ENCODE results near the gene SPDYA. TPM values are rescaled to one million over a fixed set of nuclear protein-coding genes. Genes with fewer than 3 reads are reported as not detected.

Gene SPDYA
- total RNA-seq, 1 donor from 2014 or later = 1.3 TPM

GRCh38 chr2:28870146-28870891 lies 59.7 kb downstream of the SPDYA start, which contains the start of gene TRMT61B:
Gene TRMT61B (minus strand): TSS chr2:28870309. CDS start chr2:28870277, 32 bp downstream.
- H4K20me1 ChIP-seq (ENCODE audit: insufficient read depth, low read length) = peaks cover 6% of the 10 kb centered on the region
- H2AFZ ChIP-seq (ENCODE audit: low read depth, low read length) = peak within 1 kb of the TSS; percentile 89
- no peaks in the 10 kb centered on the region for H3K27me3 ChIP-seq (ENCODE audit: insufficient read depth, low read length)
- TF ChIP-seq EZH2 (IDR thresholded peaks at IDR 0.05; ENCODE audit: insufficient read depth, low read length) (no peak), CTCF (IDR thresholded peaks at IDR 0.05; ENCODE audit: insufficient read depth, low read depth, low read length) (no peak)
- H3K27me3 Mint-ChIP-seq (ENCODE audit: low read depth, unreplicated experiment) = peaks cover 12% of the 10 kb centered on the region
- H3K4me2 ChIP-seq (ENCODE audit: low read length) = peak within 1 kb of the TSS; percentile 87
- H3K27ac ChIP-seq (ENCODE audit: low read depth, low read length) = peak within 1 kb of the TSS; percentile 82
- FAIRE-seq = no peak
- H3K36me3 ChIP-seq (ENCODE audit: insufficient read depth, low read length) = no peaks in the 10 kb centered on the region
- H3K4me3 Mint-ChIP-seq (ENCODE audit: unreplicated experiment) = peak within 1 kb of the TSS; percentile 100
- peaks cover 8% of the 10 kb centered on the region for H3K4me1 Mint-ChIP-seq (ENCODE audit: low read depth, unreplicated experiment)
- DNase-seq (ENCODE audit: low read depth) = peak; percentile 88
- H3K4me1 ChIP-seq (ENCODE audit: insufficient read depth, low read length) = peaks cover 9% of the 10 kb centered on the region
- peak within 1 kb of the TSS; percentile 95 for H3K4me3 ChIP-seq (ENCODE audit: insufficient read depth, low read depth, low read length)
- no peaks in the 10 kb centered on the region for H3K9me3 Mint-ChIP-seq (ENCODE audit: unreplicated experiment)
- no peaks in the 10 kb centered on the region for H3K9me3 ChIP-seq (ENCODE audit: insufficient read depth, low read depth, low read length)
- H3K79me2 ChIP-seq (ENCODE audit: insufficient read depth, low read length) = peaks cover 37% of the 10 kb centered on the region
- no peaks in the 10 kb centered on the region for H3K36me3 Mint-ChIP-seq (ENCODE audit: low read depth, unreplicated experiment)
- peak within 1 kb of the TSS; percentile 98 for H3K27ac Mint-ChIP-seq (ENCODE audit: unreplicated experiment)
- peak within 1 kb of the TSS; percentile 94 for H3K9ac ChIP-seq (ENCODE audit: low read length)

GRCh38 chr2:28871620-28872019 lies 61.0 kb downstream of the SPDYA start:
- Histone ChIP-seq H3K9me3 (ENCODE audit: insufficient read depth, low read depth, low read length) (no peaks in the 10 kb centered on the region), H4K20me1 (ENCODE audit: insufficient read depth, low read length) (peaks cover 6% of the 10 kb centered on the region), H3K36me3 (ENCODE audit: insufficient read depth, low read length) (no peaks in the 10 kb centered on the region), H3K27me3 (ENCODE audit: insufficient read depth, low read length) (peaks cover 2% of the 10 kb centered on the region), H2AFZ (ENCODE audit: low read depth, low read length) (no peak overlapping the region), H3K4me2 (ENCODE audit: low read length) (no peak overlapping the region), H3K27ac (ENCODE audit: low read depth, low read length) (no peak overlapping the region), H3K4me1 (ENCODE audit: insufficient read depth, low read length) (peaks cover 9% of the 10 kb centered on the region), H3K9ac (ENCODE audit: low read length) (no peak overlapping the region), H3K4me3 (ENCODE audit: insufficient read depth, low read depth, low read length) (no peak overlapping the region), H3K79me2 (ENCODE audit: insufficient read depth, low read length) (peaks cover 32% of the 10 kb centered on the region)
- no peak for DNase-seq (ENCODE audit: low read depth)
- peaks cover 1% of the 10 kb centered on the region for H3K36me3 Mint-ChIP-seq (ENCODE audit: low read depth, unreplicated experiment)
- FAIRE-seq = no peak
- H3K4me3 Mint-ChIP-seq (ENCODE audit: unreplicated experiment) = peak overlapping the region; percentile 20
- no peak overlapping the region for H3K27ac Mint-ChIP-seq (ENCODE audit: unreplicated experiment)
- peaks cover 8% of the 10 kb centered on the region for H3K4me1 Mint-ChIP-seq (ENCODE audit: low read depth, unreplicated experiment)
- no peak for TF ChIP-seq EZH2 (IDR thresholded peaks at IDR 0.05; ENCODE audit: insufficient read depth, low read length)
- no peak for TF ChIP-seq CTCF (IDR thresholded peaks at IDR 0.05; ENCODE audit: insufficient read depth, low read depth, low read length)
- H3K9me3 Mint-ChIP-seq (ENCODE audit: unreplicated experiment) = no peaks in the 10 kb centered on the region
- H3K27me3 Mint-ChIP-seq (ENCODE audit: low read depth, unreplicated experiment) = peaks cover 23% of the 10 kb centered on the region

- Histone ChIP-seq H3K27ac (ENCODE audit: low read depth, low read length) (no peak overlapping the region), H3K9ac (ENCODE audit: low read length) (no peak overlapping the region), H3K9me3 (ENCODE audit: insufficient read depth, low read depth, low read length) (no peaks in the 10 kb centered on the region), H2AFZ (ENCODE audit: low read depth, low read length) (no peak overlapping the region), H3K79me2 (ENCODE audit: insufficient read depth, low read length) (no peaks in the 10 kb centered on the region), H3K27me3 (ENCODE audit: insufficient read depth, low read length) (peaks cover 16% of the 10 kb centered on the region), H3K4me1 (ENCODE audit: insufficient read depth, low read length) (no peaks in the 10 kb centered on the region), H3K4me2 (ENCODE audit: low read length) (no peak overlapping the region), H3K4me3 (ENCODE audit: insufficient read depth, low read depth, low read length) (no peak overlapping the region), H3K36me3 (ENCODE audit: insufficient read depth, low read length) (no peaks in the 10 kb centered on the region), H4K20me1 (ENCODE audit: insufficient read depth, low read length) (no peaks in the 10 kb centered on the region)
- no peak overlapping the region for H3K4me3 Mint-ChIP-seq (ENCODE audit: unreplicated experiment)
- H3K9me3 Mint-ChIP-seq (ENCODE audit: unreplicated experiment) = no peaks in the 10 kb centered on the region
- TF ChIP-seq EZH2 (IDR thresholded peaks at IDR 0.05; ENCODE audit: insufficient read depth, low read length) (no peak), CTCF (IDR thresholded peaks at IDR 0.05; ENCODE audit: insufficient read depth, low read depth, low read length) (no peak)
- H3K27me3 Mint-ChIP-seq (ENCODE audit: low read depth, unreplicated experiment) = peaks cover 25% of the 10 kb centered on the region
- FAIRE-seq (no peak), DNase-seq (ENCODE audit: low read depth) (no peak)
- peaks cover 3% of the 10 kb centered on the region for H3K36me3 Mint-ChIP-seq (ENCODE audit: low read depth, unreplicated experiment)
- H3K27ac Mint-ChIP-seq (ENCODE audit: unreplicated experiment) = no peak overlapping the region
- H3K4me1 Mint-ChIP-seq (ENCODE audit: low read depth, unreplicated experiment) = no peaks in the 10 kb centered on the region
Measured at GRCh38 chr2:28880193-28880592, 69.6 kb downstream of the SPDYA start.

Measured in astrocyte (in vitro differentiated cells and primary cell).